Measurements from ENCODE around the gene UNC79. TPM values are rescaled to one million over a fixed set of nuclear protein-coding genes. Genes with fewer than 3 reads are reported as not detected.
A peak's percentile ranks its signal among the peaks of the same experiment; 100 is the strongest.
"Not testable (repeated sequence)": the region's sequence is repeated elsewhere in the genome, so short reads cannot be mapped to it uniquely, and the experiment has no call there.

UNC79 gene
- total RNA-seq: under 1 TPM in 1 of 4 donors, not detected in 3; 0.30 TPM

DNA sequence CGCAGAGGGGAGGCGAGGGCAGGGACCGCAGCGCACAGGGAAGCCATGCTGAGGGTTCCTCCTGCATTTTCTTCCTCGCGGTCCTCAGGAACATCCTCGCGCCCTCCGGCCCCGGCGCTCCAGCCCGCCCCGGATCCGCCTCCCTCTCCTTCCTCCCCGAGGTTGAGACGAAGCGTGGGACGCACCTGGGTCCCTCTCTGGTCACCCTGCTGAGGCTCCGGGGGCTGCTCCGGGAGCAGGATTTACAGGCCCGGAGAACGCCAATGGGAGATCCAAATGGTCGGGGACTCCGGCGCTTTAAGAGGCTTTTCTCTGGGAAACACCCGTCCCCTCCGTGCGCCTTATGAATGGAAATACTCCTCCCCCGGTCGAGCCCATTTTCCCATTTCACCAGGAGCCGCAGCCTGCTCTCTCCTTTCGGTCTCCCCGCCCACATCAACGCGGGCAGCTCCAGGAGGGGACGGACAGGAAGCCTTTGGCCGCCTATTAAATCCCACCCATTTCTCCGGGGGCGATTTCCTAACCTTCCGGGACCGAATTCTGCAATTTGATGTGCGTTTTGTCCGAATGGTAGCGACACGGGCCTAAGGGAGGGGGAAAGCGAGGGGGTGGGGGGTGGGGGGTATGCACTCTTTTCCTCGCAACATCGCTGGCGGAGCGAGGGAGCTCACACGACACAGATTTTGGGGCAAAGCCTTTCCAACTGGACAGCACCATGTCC, at the start of gene UNC79:
UNC79 (plus strand) TSS at position 625 of the 721 bp plus-strand sequence; CDS start at position 716, 91 bp downstream.
- DNase-seq (ENCODE audit: low spot score in 2 of 2): no peak
- Histone ChIP-seq H3K9me3 (peaks cover 15% of the 10 kb centered on the region), H3K4me1 (peaks cover 11% of the 10 kb centered on the region), H3K27ac (no peak within 1 kb of the TSS), H3K4me3 (peak within 1 kb of the TSS; percentile 2), H3K36me3 (no peaks in the 10 kb centered on the region), H3K27me3 (peaks cover 58% of the 10 kb centered on the region)
- 3% methylated on average over 27 of the region's 51 CpGs for WGBS
- TF ChIP-seq, protein P1, sequence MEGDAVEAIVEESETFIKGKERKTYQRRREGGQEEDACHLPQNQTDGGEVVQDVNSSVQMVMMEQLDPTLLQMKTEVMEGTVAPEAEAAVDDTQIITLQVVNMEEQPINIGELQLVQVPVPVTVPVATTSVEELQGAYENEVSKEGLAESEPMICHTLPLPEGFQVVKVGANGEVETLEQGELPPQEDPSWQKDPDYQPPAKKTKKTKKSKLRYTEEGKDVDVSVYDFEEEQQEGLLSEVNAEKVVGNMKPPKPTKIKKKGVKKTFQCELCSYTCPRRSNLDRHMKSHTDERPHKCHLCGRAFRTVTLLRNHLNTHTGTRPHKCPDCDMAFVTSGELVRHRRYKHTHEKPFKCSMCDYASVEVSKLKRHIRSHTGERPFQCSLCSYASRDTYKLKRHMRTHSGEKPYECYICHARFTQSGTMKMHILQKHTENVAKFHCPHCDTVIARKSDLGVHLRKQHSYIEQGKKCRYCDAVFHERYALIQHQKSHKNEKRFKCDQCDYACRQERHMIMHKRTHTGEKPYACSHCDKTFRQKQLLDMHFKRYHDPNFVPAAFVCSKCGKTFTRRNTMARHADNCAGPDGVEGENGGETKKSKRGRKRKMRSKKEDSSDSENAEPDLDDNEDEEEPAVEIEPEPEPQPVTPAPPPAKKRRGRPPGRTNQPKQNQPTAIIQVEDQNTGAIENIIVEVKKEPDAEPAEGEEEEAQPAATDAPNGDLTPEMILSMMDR (IDR thresholded peaks at IDR 0.05): no peak
- TF ChIP-seq POLR2AphosphoS5 (IDR thresholded peaks at IDR 0.05) (no peak), POLR2A (IDR thresholded peaks at IDR 0.05) (no peak), EP300 (IDR thresholded peaks at IDR 0.05) (no peak)

DNA sequence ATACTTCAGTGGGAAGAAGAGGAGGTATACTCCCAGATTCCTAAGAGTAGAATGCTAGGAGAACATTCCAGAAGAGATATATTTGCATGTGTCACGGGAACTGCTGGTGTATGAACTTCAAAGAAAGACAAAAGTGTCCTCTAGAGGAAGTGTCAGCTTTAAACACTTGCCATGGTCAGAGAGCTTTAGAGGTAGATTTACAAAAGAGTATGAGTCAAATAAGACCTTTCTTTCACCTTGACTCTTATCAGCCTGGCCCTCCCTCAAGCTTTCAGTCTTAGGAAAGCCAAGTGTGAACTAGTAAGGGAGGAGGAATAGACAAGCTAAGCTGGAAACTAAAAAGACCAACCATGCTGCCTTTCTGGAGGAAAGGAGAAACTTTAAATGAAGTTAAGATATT, 49.1 kb upstream of the UNC79 start:
- no peak overlapping the region for H3K4me3 ChIP-seq
- DNase-seq (ENCODE audit: low spot score in 2 of 2): no peak
- WGBS: 61% methylated on average over 1 of the region's 1 CpG

DNA sequence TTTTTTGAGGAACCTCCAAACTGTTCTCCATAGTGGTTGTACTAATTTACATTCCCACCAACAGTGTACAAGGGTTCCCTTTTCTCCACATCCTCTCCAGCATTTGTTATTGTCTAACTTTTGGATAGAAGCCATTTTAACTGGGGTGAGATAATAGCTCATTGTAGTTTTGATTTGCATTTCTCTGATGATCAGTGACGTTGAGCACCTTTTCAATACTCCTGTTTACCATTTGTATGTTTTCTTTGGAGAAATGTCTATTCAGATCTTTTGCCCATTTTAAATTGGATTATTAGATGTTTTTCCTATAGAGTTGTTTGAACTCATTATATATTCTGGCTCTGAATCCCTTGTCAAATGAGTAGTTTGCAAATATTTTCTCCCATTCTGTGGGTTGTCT, 46.5 kb upstream of the UNC79 start:
- not testable (repeated sequence) for H3K27me3 ChIP-seq; DNase-seq (ENCODE audit: low spot score in 2 of 2); H3K36me3 ChIP-seq; H3K4me3 ChIP-seq; H3K27ac ChIP-seq; H3K4me1 ChIP-seq; H3K9me3 ChIP-seq
- WGBS: 53% methylated on average over 1 of the region's 1 CpG

More for the DNA sequence above, 49.1 kb upstream of the UNC79 start:
- Histone ChIP-seq H3K27me3 (no peaks in the 10 kb centered on the region), H3K27ac (no peak overlapping the region), H3K36me3 (no peaks in the 10 kb centered on the region), H3K9me3 (no peaks in the 10 kb centered on the region), H3K4me1 (no peaks in the 10 kb centered on the region)
- no peak for TF ChIP-seq POLR2A (IDR thresholded peaks at IDR 0.05)
- no peak for TF ChIP-seq POLR2AphosphoS5 (IDR thresholded peaks at IDR 0.05)
- TF ChIP-seq EP300 (IDR thresholded peaks at IDR 0.05): no peak

DNA sequence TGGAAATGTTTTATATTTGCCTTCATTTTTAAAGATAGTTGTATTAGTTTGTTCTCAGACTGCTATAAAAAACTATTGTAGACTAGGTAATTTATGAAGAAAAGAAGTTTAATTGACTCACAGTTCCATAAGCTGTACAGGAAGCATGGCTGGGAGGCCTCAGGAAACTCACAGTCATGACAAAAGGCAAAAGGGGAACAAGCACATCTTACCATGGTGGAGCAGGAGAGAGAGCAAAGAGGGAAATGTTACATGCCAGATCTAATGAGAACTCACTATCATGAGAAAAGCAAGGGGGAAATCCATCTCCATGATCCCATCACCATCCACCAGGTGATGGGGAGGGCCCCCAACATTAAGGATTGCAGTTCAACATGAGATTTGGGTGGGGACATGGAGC, 35.5 kb upstream of the UNC79 start:
- no peaks in the 10 kb centered on the region for H3K4me1 ChIP-seq
- H3K27ac ChIP-seq: no peak overlapping the region
- peaks cover 4% of the 10 kb centered on the region for H3K9me3 ChIP-seq
- no peaks in the 10 kb centered on the region for H3K36me3 ChIP-seq
- TF ChIP-seq POLR2AphosphoS5 (IDR thresholded peaks at IDR 0.05) (no peak), POLR2A (IDR thresholded peaks at IDR 0.05) (no peak), EP300 (IDR thresholded peaks at IDR 0.05) (no peak)
- peaks cover 3% of the 10 kb centered on the region for H3K27me3 ChIP-seq
- H3K4me3 ChIP-seq: no peak overlapping the region
- no peak for DNase-seq (ENCODE audit: low spot score in 2 of 2)

DNA sequence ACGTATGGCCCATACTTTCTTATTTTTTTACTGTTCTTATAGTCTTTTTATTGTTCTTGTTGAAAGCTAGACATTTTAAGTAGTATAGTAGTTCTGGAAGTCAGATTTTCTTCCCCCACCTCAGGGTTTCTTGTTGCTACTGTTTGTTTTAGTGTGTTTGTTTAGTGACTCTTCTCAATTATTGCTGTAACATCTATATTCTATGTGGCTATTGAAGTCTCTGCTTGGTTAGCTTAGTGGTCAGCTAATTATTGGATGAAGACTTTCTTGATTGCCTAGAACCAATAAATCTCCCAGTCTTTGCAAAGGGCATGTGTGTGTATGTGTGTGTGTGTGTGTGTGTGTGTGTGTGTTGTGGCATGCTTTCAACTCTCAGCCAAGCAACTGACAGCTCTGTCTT, 34.3 kb upstream of the UNC79 start:
- TF ChIP-seq, protein P1 (IDR thresholded peaks at IDR 0.05): no peak
- 74% methylated on average over 1 of the region's 1 CpG for WGBS
- H3K36me3 ChIP-seq: no peaks in the 10 kb centered on the region
- peaks cover 4% of the 10 kb centered on the region for H3K9me3 ChIP-seq
- no peak overlapping the region for H3K27ac ChIP-seq
- no peaks in the 10 kb centered on the region for H3K4me1 ChIP-seq
- H3K27me3 ChIP-seq: peaks cover 3% of the 10 kb centered on the region
- no peak overlapping the region for H3K4me3 ChIP-seq
- DNase-seq (ENCODE audit: low spot score in 2 of 2): no peak

DNA sequence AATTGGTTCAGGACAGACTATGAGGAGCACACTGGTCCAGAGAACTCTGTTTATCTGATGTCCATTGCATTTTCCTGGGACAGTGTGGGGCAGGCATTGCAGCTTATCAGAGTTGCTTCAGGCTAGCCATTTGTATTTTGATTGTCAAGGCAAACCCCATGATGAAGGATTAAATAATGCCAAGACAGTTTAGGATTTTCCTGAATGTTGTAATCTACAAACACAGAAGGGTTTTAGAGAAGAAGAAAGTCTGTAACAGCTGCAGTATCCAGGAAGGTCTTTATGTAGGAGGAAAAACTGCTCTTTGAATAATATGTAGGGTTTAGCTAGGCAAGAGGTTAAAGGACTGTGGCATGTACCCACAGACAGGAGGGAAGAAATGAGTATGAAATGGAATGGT, 32.2 kb upstream of the UNC79 start:
- DNase-seq (ENCODE audit: low spot score in 2 of 2): no peak
- Histone ChIP-seq H3K36me3 (no peaks in the 10 kb centered on the region), H3K27ac (no peak overlapping the region), H3K4me3 (no peak overlapping the region), H3K4me1 (no peaks in the 10 kb centered on the region), H3K27me3 (peaks cover 8% of the 10 kb centered on the region), H3K9me3 (peaks cover 4% of the 10 kb centered on the region)
- TF ChIP-seq, protein P1 (IDR thresholded peaks at IDR 0.05): no peak
- no peak for TF ChIP-seq POLR2A (IDR thresholded peaks at IDR 0.05)
- no peak for TF ChIP-seq EP300 (IDR thresholded peaks at IDR 0.05)
- no peak for TF ChIP-seq POLR2AphosphoS5 (IDR thresholded peaks at IDR 0.05)

DNA sequence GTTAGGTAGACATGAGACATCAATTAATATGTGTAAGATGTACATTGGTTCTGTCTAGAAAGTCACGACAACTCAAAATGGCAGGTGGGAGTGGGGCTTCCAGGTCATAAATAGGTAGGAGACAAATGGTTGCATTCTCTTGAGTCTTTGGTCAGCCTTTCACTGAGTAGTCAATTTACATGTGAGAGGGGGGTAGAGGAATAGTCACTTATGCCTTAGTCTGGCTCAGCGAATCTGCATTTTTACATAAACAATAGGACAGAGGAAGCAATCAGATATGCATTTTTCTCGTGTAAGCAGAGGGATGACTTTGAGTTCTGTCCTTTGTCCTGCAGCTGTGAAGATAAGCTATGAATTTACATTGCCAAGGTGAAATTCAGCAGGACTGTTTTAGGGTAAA, 27.8 kb upstream of the UNC79 start:
- H3K36me3 ChIP-seq: no peaks in the 10 kb centered on the region
- no peaks in the 10 kb centered on the region for H3K9me3 ChIP-seq
- H3K27ac ChIP-seq: no peak overlapping the region
- no peak for TF ChIP-seq EP300 (IDR thresholded peaks at IDR 0.05)
- TF ChIP-seq POLR2AphosphoS5 (IDR thresholded peaks at IDR 0.05): no peak
- TF ChIP-seq, protein P1 (IDR thresholded peaks at IDR 0.05): no peak
- TF ChIP-seq POLR2A (IDR thresholded peaks at IDR 0.05): no peak
- H3K4me1 ChIP-seq: no peaks in the 10 kb centered on the region
- 47% methylated on average over 3 of the region's 3 CpGs for WGBS
- no peak overlapping the region for H3K4me3 ChIP-seq
- DNase-seq (ENCODE audit: low spot score in 2 of 2): no peak
- H3K27me3 ChIP-seq: peaks cover 5% of the 10 kb centered on the region
